Left renal cortex interstitium (tissue), 4 donors: ENCODE results near the gene PRDM16. TPM values are rescaled to one million over a fixed set of nuclear protein-coding genes. Genes with fewer than 3 reads are reported as not detected.
A peak's percentile ranks its signal among the peaks of the same experiment; 100 is the strongest.

ENCODE experiments used
- DNase-seq, 4 donors: peaks; one replicate each; pipeline ENCODE4 v3.0.0-alpha.2; 2013; ENCODE audit warnings: low read depth in 4 of 4, low spot score in 2 of 4, missing footprints in 1 of 4
- polyA plus RNA-seq, 4 donors: library from polyadenylated mRNA; unstranded; fragments of 120-200 nt; gene quantifications; one replicate each; pipeline ENCODE4 v1.2.1, GENCODE V29; 2013; ENCODE audit not compliant: insufficient read length in 4 of 4

The PRDM16 gene
- polyA plus RNA-seq, 4 donors: 4.9 to 12.5 (median 7.0) TPM

DNA sequence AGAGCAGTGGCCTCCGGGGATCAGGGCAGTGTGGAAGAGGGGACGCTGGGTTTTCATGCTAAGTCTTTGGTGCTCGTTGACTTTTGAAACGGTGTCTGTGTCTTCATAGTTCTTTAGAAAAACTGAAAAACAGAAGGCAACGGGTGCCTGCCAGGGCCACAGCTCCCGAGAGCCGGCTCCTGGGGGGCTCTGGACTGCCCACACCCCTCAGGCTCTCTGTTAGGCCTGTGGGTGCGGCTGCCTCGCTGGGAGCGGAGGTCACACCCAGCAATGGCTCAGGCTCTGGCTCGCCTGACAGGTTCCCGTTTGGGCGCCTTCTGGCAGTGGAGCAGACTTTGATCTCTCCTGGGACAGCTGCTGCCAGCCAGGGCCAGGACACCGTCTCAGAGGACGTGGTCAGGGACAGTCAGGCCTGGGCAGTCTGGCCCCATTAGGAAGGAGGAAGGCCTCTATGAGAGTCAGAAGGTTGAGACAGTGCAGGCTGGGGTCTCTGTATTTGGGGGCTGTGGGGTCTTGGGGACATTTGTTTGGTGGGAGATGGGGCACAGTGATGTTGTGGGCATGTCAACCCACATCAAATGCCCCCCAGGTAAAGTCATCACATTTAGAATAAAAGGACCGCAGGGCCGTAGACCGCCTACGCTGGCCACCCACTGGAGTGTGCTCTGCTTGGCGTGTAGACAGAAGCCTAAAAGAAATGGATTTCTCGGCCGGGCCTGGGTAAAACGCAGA, 391.1 kb downstream of the PRDM16 start:
- DNase-seq: no peak

DNA sequence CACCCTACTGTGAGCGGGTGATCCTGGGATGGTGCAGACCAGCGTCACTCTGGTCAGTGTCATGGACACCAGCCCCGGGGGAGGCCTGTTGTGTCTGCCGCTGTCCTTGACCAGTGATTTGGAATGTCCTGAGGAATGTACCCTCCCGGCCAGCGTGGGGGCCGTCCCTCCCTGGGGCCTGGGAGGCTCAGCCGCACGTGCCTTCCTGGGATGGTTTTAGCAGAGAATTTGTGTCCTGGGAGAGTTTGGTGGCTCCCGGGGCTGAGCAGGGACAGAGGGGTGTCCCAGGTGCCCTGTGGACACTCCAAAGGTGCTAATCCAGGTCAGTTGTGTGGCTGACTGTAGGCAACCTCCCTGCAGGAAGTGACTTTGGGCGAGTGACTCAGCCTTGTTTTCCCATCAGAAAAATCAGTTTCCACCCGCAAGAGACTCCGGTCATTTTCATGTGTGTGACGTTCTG, 391.7 kb downstream of the PRDM16 start:
- peak in 1 of 4 donors; percentile 34 for DNase-seq

DNA sequence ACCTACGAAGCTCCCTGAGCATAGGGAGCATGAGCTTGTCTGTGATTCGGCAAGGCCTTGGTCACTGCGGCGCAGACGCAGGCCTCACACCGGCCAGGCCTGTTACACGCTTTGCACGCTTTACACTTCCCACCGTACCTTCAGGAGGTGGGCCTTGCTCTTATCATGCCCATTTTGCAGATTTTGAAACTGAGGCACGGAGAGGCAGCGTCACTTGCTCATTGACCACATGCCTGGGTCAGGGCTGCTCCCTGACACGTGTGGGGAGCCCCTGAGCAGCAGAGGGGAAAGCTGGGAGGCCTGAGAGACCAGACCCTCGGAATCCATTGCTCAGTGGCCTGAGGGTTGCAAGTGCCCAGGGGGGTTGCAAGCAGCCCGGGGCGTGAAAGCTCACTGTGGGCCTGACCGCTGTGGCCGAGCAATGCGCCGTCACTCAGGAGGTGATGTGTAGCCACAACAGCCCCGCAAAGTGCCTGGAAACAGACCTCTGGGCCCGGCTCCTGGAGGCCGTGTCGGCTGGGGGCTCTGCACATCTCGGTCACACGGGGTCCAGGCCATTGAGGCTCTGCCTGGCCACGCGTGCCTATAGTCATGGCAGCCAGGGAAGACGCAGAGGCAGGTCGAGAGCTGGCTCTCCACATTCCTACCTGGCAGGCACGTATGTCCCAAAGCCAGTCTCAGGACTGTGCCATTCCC, 392.4 kb downstream of the PRDM16 start:
- DNase-seq: no peak

DNA sequence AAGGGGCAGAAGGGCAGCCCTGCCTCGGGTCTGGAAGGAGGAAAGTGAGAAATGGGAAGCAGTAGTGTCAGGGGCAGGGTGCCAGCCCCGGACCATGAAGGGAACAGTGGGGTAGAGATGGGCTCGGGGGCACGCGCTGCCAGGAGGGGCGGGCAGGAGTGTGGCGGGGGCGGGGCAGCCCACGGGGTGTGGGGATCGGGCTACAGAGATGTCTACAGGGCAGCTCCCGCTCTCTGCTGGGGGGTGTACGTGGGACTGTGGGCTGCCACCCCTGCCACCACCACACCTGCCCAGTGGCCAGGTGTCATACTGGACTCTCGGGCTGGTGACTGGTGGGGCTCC, 392.9 kb downstream of the PRDM16 start:
- no peak for DNase-seq

DNA sequence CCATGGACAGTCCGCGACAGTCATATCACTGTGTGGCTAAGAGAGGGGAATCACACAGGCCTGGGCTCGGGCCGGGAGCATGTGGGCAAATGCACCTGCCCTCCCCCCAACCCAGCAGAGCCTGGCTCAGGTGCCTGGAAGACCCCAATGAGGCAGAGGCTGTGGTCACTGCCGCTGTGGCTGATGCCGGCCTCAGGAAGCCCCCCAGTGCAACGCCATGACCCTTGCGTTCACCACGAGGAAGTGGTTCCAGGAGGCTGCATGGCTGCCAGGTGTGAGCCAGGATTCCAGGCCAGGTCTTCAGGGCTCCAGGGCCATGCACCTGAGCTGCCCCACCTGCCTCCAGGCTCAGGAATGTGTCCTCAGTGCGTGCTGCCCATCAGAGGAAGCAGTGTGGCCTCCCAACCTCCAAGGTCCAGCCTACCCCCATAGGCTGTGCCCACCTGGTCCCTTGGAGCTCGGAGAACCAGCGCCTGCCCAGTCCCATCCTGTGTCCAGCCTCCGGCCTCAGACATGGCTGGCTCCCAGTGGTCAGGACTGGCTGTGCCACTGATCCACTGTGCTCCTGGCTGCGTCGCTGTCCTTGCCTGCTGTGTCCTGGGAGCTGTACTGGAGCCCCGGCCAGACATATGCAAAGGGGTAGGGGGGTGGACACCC, 393.5 kb downstream of the PRDM16 start:
- DNase-seq: no peak

DNA sequence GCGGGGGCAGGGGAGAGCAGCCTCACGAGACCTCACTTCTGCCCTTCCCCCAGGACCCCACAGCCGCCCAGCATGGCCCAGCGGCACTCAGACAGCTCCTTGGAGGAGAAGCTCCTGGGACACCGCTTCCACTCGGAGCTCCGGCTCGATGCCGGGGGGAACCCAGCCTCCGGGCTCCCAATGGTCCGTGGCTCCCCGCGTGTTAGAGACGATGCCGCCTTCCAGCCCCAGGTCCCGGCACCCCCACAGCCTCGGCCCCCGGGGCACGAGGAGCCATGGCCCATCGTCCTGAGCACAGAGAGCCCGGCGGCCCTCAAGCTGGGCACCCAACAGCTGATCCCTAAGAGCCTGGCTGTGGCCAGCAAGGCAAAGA, 394.0 kb downstream of the PRDM16 start:
- no peak for DNase-seq

DNA sequence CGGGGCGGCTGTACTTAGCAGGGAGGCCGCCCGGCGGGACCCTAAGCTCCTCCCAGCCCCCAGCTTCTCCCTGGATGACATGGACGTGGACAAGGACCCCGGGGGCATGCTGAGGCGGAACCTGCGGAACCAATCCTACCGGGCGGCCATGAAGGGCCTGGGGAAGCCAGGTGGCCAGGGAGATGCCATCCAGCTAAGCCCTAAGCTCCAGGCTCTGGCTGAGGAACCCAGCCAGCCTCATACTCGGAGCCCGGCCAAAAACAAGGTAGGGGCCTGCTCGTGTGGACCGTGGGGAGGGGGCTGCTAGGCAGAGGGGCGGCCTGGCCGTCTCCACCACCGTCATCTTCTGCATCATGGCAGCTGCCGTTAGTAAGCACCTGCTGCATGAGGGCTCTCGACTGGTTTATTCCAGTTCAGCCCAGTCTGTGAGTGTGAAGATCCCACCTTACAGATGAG, 394.4 kb downstream of the PRDM16 start:
- DNase-seq: no peak

DNA sequence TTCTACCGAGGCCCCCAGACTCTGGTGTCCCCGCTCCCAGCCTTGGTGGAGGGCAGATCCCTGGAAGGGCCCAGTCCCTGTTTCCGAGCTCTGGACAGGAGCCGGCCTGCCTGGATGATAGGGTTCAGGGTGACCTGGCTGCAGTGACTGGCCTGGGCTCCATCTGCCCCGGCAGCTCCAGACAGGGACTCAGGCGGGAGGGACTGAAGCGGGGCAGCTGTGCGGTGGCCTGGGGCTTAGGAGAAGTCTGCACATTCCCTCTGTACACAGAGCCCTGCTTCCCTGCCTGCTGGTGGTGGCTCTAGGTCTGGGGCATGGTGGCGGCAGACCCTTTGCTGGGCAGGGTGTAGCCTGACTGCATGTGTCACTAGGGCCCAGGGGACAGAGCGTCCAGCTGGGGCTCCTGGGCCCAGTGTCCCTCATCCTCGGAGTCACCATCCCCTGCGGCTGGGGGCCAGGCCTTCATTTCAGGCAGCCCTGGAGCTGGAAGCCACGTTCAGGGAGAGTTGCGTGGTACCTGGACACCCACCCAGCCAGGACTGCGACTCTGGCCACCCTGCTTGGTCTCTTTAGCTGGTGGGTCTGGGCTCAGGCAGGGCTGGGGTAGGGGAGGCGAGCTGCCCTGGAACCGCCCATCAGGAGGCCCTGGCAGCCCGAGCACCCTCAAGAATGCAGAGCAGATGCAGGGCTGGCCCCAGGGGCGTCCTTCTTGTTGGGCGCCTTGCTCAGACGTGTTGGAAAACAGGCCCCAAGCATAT, 395.1 kb downstream of the PRDM16 start:
- DNase-seq: no peak

DNA sequence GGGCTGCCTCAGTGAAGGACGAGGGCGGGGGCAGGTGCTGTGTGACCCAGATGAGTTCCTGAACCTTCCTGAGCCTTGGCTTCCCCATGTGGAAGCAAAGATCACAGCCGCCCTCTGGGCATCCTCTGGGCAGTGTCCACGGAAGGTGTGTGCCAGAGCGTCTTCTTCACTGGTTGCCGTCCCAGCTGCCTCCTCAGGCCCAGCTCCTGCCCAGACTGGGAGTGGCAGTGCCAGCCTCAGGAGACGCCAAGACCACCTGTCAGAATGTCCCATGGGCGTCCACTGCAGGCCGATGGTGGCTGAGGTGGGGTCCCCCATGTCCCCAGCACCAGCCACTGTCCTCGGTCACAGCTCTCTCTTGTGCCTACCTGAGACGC, 395.6 kb downstream of the PRDM16 start:
- no peak for DNase-seq

DNA sequence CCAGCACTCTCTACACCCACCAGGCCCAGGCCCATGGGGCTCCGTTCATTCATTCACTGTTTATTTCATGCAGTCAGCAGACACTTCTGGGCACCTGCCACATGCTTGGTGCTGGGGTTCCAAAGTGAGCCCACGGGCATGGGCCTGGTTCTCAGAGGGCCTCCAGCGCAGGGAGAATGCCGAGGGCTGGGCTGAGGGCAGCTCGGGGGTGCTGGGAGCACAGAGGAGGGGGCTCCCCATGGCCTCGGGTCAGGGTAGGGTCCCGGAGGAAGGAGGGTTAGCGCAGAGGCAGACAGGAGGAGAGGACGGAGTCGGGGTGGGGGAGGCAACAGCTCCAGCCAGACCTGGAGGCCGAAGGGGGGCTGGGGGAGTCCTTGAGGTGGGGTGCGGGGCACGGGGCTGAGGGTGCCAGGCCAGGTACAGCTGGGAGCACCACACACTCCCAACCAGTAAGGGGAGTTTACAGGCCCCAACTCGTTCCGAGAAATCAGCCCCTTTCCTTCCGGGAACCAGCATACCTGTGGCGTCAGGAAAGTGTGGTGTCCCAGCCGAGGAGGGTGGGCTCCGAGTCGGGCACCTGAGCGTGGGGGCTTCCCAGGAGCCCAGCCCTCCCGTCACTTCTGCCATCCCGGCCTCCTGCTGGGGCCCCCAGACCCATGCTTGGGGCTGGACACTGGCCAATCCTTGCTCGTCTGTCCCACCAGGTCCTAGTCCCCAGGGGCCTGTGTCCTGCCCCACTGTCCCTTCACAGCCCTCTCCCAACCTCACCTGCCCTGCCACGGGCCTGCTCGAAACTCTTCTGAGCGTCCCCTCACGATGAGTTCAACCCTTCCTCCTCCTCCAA, 396.3 kb downstream of the PRDM16 start:
- no peak for DNase-seq

DNA sequence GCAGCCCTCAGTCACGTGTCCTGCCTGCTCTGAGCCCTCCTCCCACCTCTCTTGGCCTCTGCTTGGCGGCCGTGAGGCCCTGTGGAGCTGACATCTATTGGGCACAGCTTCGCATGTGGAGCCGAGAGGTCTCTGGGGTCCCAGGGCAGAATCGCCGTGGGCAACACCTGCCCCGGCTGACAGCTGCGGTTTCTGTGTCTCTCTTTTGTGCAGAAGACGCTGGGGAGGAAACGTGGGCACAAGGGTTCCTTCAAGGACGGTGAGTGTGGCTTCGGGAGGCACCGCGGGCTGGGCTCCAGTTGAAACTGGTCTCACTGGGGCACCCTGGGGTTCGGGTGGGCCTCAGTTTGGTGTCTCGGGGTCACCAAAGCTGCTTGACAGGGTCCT, 396.9 kb downstream of the PRDM16 start:
- DNase-seq: no peak

DNA sequence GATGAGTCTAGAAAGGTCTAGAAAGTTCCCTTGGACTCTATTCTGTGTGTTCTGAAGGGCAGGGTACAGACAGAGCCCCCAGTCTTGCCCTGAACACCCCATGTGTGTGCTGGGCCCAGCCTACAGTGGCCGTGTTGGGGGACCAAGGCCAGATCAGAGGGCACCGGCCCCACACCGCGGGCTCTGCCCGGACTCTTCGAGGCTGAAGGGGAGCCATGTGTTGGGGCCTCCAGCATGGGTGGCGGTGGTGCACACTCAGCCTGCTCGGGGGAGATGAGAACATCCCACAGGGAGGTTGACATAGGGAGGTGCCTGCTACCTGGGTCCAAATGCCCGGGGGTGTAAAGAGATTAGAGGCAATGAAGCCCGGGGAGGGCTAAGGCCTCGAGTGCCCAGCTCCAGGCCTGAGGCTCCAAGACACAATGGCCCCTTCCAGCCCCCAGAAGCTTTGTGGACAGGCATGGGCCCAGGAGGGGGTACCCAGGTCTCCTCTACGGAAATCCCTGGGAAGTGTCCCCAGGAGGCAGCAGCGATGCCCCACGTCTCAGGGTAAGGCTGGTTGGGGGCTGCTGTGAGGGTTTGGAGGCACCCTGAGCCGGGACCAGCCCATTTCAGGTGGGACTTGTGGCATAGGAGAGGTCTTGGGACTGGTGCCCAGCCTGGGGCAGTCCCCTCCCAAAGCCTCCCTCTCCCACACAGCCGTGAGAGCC, 397.5 kb downstream of the PRDM16 start:
- no peak for DNase-seq

DNA sequence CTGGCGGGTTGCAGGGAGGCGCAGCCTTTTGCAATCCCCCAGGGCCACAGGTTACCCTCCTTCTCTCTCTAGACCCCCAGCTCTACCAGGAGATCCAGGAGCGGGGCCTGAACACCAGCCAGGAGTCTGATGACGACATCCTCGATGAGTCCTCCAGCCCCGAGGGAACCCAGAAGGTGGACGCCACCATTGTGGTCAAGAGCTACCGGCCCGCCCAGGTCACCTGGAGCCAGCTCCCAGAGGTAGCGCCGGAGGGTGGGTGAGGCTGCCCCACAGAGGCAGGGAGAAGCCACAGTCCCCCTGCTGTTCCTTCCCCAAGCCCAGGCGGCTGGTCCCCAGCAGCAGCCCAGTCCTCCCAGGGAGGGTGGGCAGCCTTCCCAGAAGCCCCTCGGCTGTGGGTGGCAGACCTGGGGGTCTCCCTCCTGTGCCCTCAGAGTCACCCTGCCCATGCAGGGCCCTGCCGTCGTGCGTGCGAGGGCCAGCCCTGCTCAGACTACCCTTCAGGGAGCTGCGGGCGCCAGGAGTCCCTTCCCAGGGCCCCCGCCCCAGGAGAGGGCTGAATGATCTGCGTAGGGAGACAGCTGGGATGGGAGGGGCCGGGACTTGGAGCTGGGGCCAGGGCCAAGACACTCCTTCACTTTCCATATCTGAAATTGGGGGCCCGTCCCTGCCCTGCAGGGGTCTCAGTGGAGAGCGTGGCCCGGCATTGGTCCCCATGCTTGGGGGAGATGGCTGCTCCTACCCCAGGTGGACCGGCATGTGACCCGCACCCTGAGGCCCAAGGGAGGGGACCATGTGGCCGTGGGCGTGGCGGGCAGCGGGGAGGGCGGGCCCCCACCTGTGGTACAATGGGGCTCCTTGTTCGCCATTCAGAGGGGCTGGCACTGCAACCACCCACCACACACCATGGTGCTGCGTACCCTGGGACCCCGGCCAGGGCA, 398.4 kb downstream of the PRDM16 start:
- DNase-seq: no peak

DNA sequence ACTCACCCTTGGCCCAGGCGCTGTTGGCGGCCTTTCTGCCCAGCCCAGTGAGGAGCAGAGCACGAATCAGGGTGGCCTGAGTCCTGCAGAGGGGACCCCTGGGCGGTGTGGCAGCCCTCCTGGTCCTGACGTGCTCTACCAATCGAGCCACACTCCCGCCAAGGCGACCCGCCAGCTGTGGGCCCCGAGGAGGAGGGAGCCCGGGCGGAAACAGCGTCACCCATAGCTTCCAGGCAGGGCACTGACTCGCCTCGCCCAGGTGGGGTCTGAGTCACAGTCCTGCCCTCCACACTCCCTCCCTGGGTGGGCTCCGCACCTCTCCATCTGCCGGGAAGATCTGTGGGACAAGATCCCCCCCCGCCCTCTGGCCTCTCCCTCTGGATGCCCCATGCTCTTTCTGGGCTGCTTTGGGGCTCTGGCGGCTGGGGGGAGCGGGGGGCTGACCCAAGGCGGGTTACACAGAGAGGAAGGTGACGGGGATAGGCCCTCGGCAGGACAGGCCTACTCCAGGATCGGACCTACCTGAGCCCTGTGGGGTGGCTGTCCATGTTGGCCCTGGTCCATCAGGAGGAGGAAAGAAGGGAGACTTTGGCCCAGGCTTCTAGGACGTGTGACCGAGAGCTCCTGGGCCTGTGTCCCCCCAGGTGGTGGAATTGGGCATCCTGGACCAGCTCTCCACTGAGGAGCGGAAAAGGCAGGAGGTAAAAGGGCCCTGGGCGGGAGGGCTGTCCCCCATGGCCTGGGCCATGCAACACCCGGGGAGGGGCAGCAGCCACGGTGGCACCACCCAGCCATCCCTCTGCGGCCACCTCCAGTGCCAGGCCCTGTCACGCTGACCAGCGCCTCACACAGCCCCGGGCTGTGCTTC, 399.5 kb downstream of the PRDM16 start:
- DNase-seq: no peak

DNA sequence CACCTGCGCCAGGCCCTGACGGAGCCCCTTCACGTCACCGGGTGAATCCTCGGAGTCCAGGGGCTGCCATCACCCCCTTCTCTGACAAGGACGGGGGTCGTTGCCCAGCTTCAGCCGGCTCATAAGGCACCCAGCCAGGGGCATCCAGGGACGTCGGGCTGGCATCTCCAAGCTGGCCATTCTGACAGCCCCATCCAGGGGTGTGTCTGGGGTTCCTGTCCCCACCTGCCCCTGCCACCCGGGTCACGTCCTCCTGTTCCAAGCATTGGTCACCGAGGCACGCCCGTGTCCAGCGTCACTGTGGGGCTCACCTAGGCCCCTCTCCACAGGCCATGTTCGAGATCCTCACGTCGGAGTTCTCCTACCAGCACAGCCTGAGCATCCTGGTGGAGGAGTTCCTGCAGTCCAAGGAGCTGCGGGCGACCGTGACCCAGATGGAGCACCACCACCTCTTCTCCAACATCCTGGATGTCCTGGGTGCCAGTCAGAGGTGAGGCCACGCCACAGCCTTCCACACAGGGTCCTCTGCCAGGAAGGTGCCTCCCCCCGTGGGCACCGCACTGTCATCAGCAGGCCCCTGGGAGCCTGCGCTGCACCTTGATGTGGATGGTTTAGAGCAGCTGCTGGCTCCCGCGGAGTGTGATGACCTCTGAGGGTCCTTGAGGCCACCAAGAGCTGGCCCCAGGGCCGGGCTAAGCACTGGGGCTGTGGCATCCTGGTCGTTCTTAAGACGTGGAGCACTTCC, 400.3 kb downstream of the PRDM16 start:
- no peak for DNase-seq

DNA sequence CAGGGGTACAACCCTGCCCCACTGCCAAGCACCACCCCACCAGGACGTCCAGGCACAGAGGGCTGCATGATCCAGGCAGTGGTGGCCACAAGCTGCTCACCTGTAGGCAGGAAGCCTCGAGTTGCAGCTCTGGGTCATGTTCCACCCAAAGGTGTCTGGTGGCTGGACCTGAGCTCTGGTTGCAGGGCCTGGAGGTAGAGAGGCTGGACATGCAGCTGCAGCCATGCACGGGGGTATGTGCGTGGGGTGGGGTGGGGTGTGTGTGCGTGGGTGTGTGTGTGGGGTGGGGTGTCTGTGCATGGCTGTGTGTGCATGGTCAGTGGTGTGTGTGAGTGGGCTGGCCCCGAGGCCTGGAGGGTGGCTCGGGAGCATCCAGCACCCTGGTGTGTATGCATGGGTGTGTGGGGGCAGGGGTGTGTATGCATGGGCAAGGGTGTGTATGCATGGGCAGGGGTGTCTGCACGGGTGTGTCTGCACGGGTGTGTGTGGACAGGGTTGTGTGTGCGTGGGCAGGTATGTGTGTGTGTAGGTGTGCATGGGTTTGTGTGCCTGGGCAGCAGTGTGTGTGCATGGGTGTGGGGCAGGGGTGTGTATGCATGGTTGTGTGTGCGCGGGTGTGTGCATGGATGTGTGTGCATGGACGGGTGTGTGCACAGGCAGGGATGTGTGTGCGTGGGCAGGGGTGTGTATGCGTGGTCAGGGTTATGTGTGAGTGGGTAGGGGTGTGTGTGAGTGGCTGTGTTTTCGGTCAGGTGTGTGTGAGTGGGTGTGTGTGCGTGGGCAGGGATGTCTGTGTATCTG, 401.0 kb downstream of the PRDM16 start:
- DNase-seq: no peak
